SK-N-SH (cell line): ENCODE data around the gene NEUROG1. TPM values are rescaled to one million over a fixed set of nuclear protein-coding genes. Genes with fewer than 3 reads are reported as not detected.

Experiments used
- CTCF ChIA-PET: fragments of 300-600, 350-600 bp; formaldehyde crosslinking; extraction: SDS; loops from one replicate; lab custom pipeline; 2021; lab: Yijun Ruan, JAX
- POLR2A ChIA-PET: fragments of 350-600 bp; sonication (Branson Sonifier 250); formaldehyde crosslinking; extraction: SDS; loops from one replicate; lab custom pipeline; 2020; ENCODE audit warnings: antibody characterized with exemption, inconsistent platforms; lab: Yijun Ruan, JAX
- DNase-seq: peaks from one replicate; pipeline ENCODE4 v3.0.0; 2012
- H2AFZ ChIP-seq: fragments of 200-600 bp; sonication (generic); 2 replicates; pipeline ENCODE4 v1.8.1; 2016; ENCODE audit warnings: antibody characterized with exemption, mild to moderate bottlenecking, low read depth
- H3F3A ChIP-seq: fragments of 200-600 bp; sonication (generic); replicated peaks from 2 replicates; pipeline ENCODE3; 2016; ENCODE audit warnings: antibody characterized with exemption, mild to moderate bottlenecking; ENCODE audit not compliant: insufficient read depth
- H3K27ac ChIP-seq, 2 experiments: fragments of 200-500 bp in 1 of 2; fragments of 200-600 bp in 1 of 2; sonication (Bioruptor generic) in 1 of 2; sonication (generic), shearing (Covaris generic) in 1 of 2; 2 replicates each; pipeline versions ENCODE4 v1.5.1 to v1.6.1; 2014 to 2016; ENCODE audit warnings: low read depth in 2 of 2, inconsistent platforms in 1 of 2, low read length in 1 of 2, mild to moderate bottlenecking in 1 of 2, mixed read lengths in 1 of 2
- H3K27me3 ChIP-seq: fragments of 200-600 bp; sonication (generic), shearing (Covaris generic); 2 replicates; pipeline ENCODE4 v1.6.1; 2016; ENCODE audit warnings: mixed run types; ENCODE audit not compliant: insufficient read depth
- H3K36me3 ChIP-seq, 2 experiments: fragments of 200-500 bp in 1 of 2; fragments of 200-600 bp in 1 of 2; sonication (Bioruptor generic) in 1 of 2; sonication (generic) in 1 of 2; replicated peaks in 1 of 2; 2 replicates each; pipeline versions ENCODE3 to v1.5.1; 2014 to 2016; ENCODE audit warnings: low read length in 1 of 2, mild to moderate bottlenecking in 1 of 2; ENCODE audit not compliant: insufficient read depth in 2 of 2, control insufficient read depth in 1 of 2
- H3K4me1 ChIP-seq, 2 experiments: fragments of 200-500 bp in 1 of 2; fragments of 200-600 bp in 1 of 2; sonication (Bioruptor generic) in 1 of 2; sonication (generic), shearing (Covaris generic) in 1 of 2; 2 replicates each; pipeline versions ENCODE4 v1.5.1 to v1.6.1; 2014 to 2016; ENCODE audit warnings: low read depth in 1 of 2, low read length in 1 of 2, mixed run types in 1 of 2; ENCODE audit not compliant: insufficient read depth in 2 of 2, control insufficient read depth in 1 of 2
- H3K4me2 ChIP-seq: fragments of 200-600 bp; sonication (generic), shearing (Covaris generic); 2 replicates; pipeline ENCODE4 v1.6.1; 2017; ENCODE audit warnings: mixed run types
- H3K4me3 ChIP-seq, 2 experiments: fragments of 200-500 bp in 1 of 2; fragments of 200-600 bp in 1 of 2; sonication (Bioruptor generic) in 1 of 2; sonication (generic), shearing (Covaris generic) in 1 of 2; 2 replicates each; pipeline versions ENCODE4 v1.5.1 to v1.8.1; 2014 to 2016; ENCODE audit warnings: low read depth in 2 of 2, inconsistent platforms in 1 of 2, low read length in 1 of 2, mild to moderate bottlenecking in 1 of 2, mixed read lengths in 1 of 2, moderate library complexity in 1 of 2
- H3K79me2 ChIP-seq: fragments of 200-600 bp; sonication (generic); 2 replicates; pipeline ENCODE4 v1.8.1; 2017; ENCODE audit warnings: mild to moderate bottlenecking; ENCODE audit not compliant: insufficient read depth
- H3K9ac ChIP-seq: fragments of 200-600 bp; sonication (generic); 2 replicates; pipeline ENCODE4 v1.6.1; 2017; ENCODE audit warnings: mixed run types
- H3K9me2 ChIP-seq: fragments of 200-600 bp; sonication (generic); 2 replicates; pipeline ENCODE4 v1.6.1; 2017; ENCODE audit warnings: mixed run types
- H3K9me3 ChIP-seq: fragments of 200-600 bp; sonication (generic); 2 replicates; pipeline ENCODE4 v1.6.1; 2017; ENCODE audit warnings: mixed run types, mild to moderate bottlenecking, moderate library complexity
- H4K20me1 ChIP-seq: fragments of 200-600 bp; sonication (generic); 2 replicates; pipeline ENCODE4 v1.6.1; 2017; ENCODE audit warnings: mild to moderate bottlenecking, mixed run types; ENCODE audit not compliant: insufficient read depth
- ELF1 ChIP-seq: IDR thresholded peaks from 2 replicates; pipeline ENCODE4 v1.4.0; 2012
- EP300 ChIP-seq, 2 experiments: IDR thresholded peaks; 2 replicates each; pipeline versions ENCODE4 v1.4.0 to v1.6.1; 2012; ENCODE audit warnings: borderline replicate concordance in 1 of 2, low read depth in 1 of 2, low read length in 1 of 2
- EZH2phosphoT487 ChIP-seq: fragments of 200-600 bp; sonication (generic); IDR thresholded peaks from 2 replicates; pipeline ENCODE4 v1.6.1; 2017; ENCODE audit warnings: low read depth, mixed run types, mild to moderate bottlenecking, antibody characterized with exemption, moderate library complexity, borderline replicate concordance
- FOSL2 ChIP-seq: IDR thresholded peaks from 2 replicates; pipeline ENCODE4 v1.4.0; 2012; ENCODE audit warnings: low read depth, mild to moderate bottlenecking, moderate library complexity, borderline replicate concordance
- FOXM1 ChIP-seq: IDR thresholded peaks from 2 replicates; pipeline ENCODE4 v1.4.0; 2012; ENCODE audit warnings: low read depth, mild to moderate bottlenecking
- MAX ChIP-seq: IDR thresholded peaks from 2 replicates; pipeline ENCODE4 v1.4.0; 2012; ENCODE audit warnings: low read depth
- MEF2A ChIP-seq: IDR thresholded peaks from 2 replicates; pipeline ENCODE4 v1.4.0; 2012; ENCODE audit warnings: low read depth, borderline replicate concordance
- RCOR1 ChIP-seq: fragments of 150-350 bp; IDR thresholded peaks from 2 replicates; pipeline ENCODE4 v1.6.1; 2017; ENCODE audit warnings: antibody characterized with exemption, low read length
- REST ChIP-seq: IDR thresholded peaks from 2 replicates; pipeline ENCODE4 v1.6.1; 2012; ENCODE audit warnings: mild to moderate bottlenecking, low read depth, low read length, moderate library complexity
- RXRA ChIP-seq: IDR thresholded peaks from 2 replicates; pipeline ENCODE4 v1.4.0; 2012; ENCODE audit warnings: low read depth, mild to moderate bottlenecking, borderline replicate concordance
- SIN3A ChIP-seq: IDR thresholded peaks from 2 replicates; pipeline ENCODE4 v1.6.1; 2012; ENCODE audit warnings: low read depth, mild to moderate bottlenecking, low read length, moderate library complexity, borderline replicate concordance
- SMC3 ChIP-seq: IDR thresholded peaks from 2 replicates; pipeline ENCODE4 v1.6.1; 2012; ENCODE audit warnings: low read depth, low read length, improper control_type of control experiment
- WGBS: methylation state at CpG from one replicate; pipeline ENCODE4 v1.1.6; 2017; ENCODE audit warnings: low lambda C conversion rate; 5-methylcytosine and 5-hydroxymethylcytosine counted together
- polyA plus RNA-seq, 3 experiments: library from polyadenylated mRNA; depleted of rRNA; stranded (reverse); fragments of >200 nt; gene quantifications; 2 replicates each; pipeline ENCODE4 v1.2.3, GENCODE V29; 2012

The NEUROG1 gene
- polyA plus RNA-seq, 1 of the 3 experiments (the other 2 are of a cell fraction), result not detected

DNA sequence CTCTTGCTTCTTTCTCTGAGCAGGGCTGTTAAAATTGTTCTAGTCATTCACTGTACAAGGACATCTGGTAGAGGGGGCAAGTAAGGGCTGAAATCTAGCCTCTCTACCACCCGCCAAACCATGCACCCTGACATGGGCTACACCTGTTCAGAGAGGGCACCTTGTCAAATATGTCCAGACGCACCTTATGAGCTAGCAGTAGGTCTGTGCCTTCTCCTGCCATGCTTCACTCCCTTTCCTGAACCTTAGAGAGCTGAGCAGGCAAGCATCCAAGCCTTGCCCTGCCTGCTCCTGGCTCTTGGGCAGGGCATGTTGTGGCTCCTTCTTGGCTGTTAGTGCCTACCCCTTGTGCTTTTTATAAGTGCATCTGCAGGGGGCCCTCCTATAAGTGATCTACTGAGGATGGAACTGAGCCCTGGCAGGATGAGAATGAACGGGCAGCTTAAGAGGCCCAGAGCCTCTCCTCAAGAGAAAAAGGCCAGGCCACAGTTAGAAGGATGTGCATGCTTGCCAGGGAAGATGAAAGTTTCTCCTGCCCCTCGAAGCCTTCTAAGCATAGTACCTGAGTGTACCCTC, 3.8 kb upstream of the NEUROG1 start:
- no peak overlapping the region for H3K9ac ChIP-seq
- H3K27ac ChIP-seq, result no peak overlapping the region
- H3K4me1 ChIP-seq, result no peaks in the 10 kb centered on the region; a peak in 1 of 4 replicates
- no peak overlapping the region for H2AFZ ChIP-seq
- H3F3A ChIP-seq, result no peaks in the 10 kb centered on the region
- CTCF ChIA-PET, result interaction anchor here (1.2 to 4.5 kb wide), 5 partner anchors 13 to 82 kb away, joined by 3 to 40 read pairs (median 14); no protein-coding TSS in a partner anchor
- DNase-seq, result no peak
- TF ChIP-seq EZH2phosphoT487 (no peak), FOXM1 (no peak), MAX (no peak), SMC3 (no peak), ELF1 (no peak)
- H3K9me2 ChIP-seq, result no peaks in the 10 kb centered on the region
- H3K4me3 ChIP-seq, result no peak overlapping the region
- WGBS, result 18% methylated on average over 2 of the region's 4 CpGs
- no peaks in the 10 kb centered on the region for H4K20me1 ChIP-seq
- POLR2A ChIA-PET, result no interaction called here
- H3K79me2 ChIP-seq, result no peaks in the 10 kb centered on the region
- H3K9me3 ChIP-seq, result no peaks in the 10 kb centered on the region
- no peaks in the 10 kb centered on the region for H3K36me3 ChIP-seq
- H3K27me3 ChIP-seq, result peaks cover 84% of the 10 kb centered on the region
- H3K4me2 ChIP-seq, result no peak overlapping the region

DNA sequence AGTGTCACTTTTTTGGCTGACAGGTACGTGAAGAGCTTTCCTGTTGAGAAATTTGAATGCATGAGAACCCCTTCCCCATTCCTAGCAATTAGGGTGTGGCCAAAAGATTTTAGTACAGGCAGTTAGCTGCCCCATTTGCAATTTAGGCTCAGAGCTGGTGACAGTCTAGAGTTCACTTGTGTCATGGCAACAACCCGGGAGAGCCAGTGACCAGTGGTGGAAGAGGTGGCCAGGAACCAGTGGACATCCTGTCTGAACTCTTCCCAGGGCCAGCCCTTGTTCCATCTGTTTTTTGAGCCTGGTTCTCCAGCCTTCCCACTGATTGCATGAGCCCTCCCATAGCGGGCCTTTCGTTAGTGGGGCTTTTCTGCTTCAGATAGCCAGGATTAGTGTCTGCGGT, 2.5 kb upstream of the NEUROG1 start:
- H3K4me3 ChIP-seq, result no peak overlapping the region
- no peak for DNase-seq
- no peak overlapping the region for H3K27ac ChIP-seq
- peaks cover 84% of the 10 kb centered on the region for H3K27me3 ChIP-seq
- H3K9me3 ChIP-seq, result no peaks in the 10 kb centered on the region
- no peak overlapping the region for H2AFZ ChIP-seq
- H3K36me3 ChIP-seq, result no peaks in the 10 kb centered on the region
- no peaks in the 10 kb centered on the region for H3F3A ChIP-seq
- no peaks in the 10 kb centered on the region for H4K20me1 ChIP-seq
- TF ChIP-seq MEF2A (no peak), FOXM1 (no peak), REST (no peak), SIN3A (no peak), FOSL2 (no peak), EP300 (IDR thresholded peaks at IDR 0.05; ENCODE audit: borderline replicate concordance in 1 of 2, low read depth in 1 of 2, low read length in 1 of 2) (no peak), RCOR1 (no peak), RXRA (no peak)
- no peaks in the 10 kb centered on the region for H3K79me2 ChIP-seq
- POLR2A ChIA-PET, result no interaction called here
- CTCF ChIA-PET, result interaction anchor here (0.9 to 1.2 kb wide), 2 partner anchors 28 to 72 kb away, joined by 4 to 8 read pairs; no protein-coding TSS in a partner anchor
- no peaks in the 10 kb centered on the region for H3K4me1 ChIP-seq
- H3K4me2 ChIP-seq, result no peak overlapping the region
- no peaks in the 10 kb centered on the region for H3K9me2 ChIP-seq
- no peak overlapping the region for H3K9ac ChIP-seq
- WGBS, result 59% methylated on average over 5 of the region's 5 CpGs
